Measurements from ENCODE around the gene ARHGAP27. TPM values are rescaled to one million over a fixed set of nuclear protein-coding genes. Genes with fewer than 3 reads are reported as not detected.
"Not testable (repeated sequence)": the region's sequence is repeated elsewhere in the genome, so short reads cannot be mapped to it uniquely, and the experiment has no call there.

ARHGAP27 gene, protein sequence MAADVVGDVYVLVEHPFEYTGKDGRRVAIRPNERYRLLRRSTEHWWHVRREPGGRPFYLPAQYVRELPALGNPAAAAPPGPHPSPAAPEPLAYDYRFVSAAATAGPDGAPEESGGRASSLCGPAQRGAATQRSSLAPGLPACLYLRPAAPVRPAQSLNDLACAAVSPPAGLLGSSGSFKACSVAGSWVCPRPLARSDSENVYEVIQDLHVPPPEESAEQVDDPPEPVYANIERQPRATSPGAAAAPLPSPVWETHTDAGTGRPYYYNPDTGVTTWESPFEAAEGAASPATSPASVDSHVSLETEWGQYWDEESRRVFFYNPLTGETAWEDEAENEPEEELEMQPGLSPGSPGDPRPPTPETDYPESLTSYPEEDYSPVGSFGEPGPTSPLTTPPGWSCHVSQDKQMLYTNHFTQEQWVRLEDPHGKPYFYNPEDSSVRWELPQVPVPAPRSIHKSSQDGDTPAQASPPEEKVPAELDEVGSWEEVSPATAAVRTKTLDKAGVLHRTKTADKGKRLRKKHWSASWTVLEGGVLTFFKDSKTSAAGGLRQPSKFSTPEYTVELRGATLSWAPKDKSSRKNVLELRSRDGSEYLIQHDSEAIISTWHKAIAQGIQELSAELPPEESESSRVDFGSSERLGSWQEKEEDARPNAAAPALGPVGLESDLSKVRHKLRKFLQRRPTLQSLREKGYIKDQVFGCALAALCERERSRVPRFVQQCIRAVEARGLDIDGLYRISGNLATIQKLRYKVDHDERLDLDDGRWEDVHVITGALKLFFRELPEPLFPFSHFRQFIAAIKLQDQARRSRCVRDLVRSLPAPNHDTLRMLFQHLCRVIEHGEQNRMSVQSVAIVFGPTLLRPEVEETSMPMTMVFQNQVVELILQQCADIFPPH
- 12.5 TPM for polyA plus RNA-seq (ENCODE audit: insufficient read length)

DNA sequence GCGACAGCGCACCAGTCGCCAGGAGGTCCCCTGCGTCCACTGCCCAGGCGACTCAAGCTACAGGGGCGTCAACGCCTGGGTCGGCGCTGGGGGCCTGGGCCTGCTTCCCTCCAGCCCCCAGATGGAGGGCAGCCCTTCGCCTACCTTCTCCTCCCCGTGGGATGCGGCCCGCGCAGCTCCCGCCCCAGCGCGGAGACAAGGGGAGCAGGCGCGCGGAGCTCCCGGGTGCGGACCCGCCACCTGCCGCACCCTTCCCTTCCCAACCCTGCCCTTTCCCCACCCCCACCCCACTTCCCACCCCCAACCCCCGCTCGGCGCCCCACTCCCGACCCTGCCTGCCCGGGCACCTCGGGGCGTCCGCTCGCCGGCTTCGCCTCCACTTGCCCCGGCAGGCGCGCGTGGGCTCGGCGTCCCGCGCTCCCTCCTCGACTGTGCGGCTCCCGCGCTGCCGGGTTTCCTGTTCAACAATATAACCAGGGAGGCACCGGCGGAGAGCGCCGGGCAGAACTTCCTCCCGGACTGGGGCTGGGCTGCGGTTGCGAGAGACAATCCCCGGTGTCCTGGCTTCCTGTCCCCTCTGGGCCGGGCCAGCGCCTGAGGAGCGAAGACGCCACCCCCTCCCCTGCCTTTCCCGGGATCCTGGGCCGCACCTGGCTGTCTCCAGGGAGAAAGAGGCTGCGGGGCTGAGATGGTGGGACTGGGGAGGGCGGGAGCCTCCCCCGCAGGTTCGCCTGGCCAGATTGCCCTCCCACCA is at the start of gene ARHGAP27:
TSS of gene ARHGAP27 (minus strand) at position 466 of the 754 bp plus-strand sequence. CDS start 2,591 bp downstream, outside the sequence.
- DNase-seq: no peak

DNA sequence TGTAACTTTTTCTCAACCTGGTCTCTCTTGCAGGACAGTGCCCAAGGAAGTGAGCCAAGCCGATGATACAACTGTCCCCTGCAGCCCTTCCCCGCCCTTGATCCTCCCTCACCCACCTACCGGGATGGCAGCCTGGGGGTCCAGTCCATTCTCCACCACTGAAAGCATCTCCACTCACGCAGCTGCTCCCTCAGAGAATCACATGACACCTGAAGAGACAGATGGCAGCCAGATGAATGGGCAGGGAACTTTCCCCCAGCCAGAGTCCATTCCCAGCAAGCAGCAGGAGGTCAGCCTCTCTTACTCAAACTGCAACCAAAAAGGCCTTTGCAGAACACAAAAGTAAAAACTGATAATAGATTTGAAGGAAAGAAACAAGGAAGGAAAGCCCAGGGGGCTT is 49.6 kb upstream of the ARHGAP27 start:
- DNase-seq: not testable (repeated sequence)

DNA sequence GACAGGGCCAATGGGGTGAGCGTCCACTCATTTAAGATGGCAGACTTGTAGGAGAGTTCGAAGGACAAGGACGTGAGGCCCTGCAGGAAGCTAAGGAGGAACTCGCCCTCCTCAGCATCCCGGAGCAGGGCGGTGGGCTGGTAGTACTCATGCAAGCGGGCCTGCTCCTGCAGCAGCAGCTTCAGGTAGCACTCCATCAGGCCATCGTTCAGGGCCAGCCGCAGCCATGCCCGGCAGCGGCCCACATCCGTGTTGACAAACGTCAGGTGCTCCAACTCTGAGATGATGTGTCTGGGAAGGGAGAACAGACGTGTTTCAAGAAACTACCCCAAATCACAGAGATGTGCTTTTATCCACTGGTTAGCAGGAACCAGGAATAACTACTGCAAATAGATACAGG is 42.8 kb upstream of the ARHGAP27 start:
- DNase-seq: not testable (repeated sequence)

DNA sequence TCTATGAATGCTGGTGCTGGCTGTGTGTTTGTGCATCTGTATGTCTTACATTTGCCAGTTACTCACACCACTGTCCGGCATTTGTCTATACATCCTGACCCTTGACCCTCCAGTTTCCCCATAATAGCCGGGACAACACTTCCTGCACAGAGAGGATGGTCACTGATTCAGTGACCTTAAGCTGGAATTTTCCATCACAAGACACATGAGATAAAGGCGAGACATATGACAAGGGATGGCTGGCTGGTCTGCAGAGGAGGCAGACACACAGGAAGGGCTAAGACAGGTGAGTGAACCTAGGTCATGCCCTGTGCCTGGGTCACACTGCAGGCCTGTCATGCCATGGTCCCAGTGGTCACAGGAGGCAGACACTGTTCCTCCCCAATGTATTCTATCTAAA is 39.6 kb upstream of the ARHGAP27 start:
- DNase-seq: not testable (repeated sequence)

DNA sequence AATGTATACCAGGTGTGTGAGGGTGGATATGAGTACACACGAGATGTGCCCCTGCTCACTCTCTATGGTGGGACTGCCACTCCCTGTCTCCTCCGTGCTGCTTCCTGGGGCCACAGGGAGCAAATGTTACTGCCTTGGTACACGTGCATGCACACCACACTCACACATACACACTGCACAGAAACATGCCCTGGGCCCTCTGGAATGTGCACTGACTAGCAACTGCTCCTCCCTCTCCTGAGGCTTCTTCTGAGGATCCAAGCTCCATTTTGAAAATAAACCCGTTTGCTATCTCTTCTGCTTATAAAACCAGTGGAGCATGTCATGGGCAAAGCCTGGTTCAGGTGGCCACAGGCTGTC is 36.5 kb upstream of the ARHGAP27 start:
- not testable (repeated sequence) for DNase-seq

DNA sequence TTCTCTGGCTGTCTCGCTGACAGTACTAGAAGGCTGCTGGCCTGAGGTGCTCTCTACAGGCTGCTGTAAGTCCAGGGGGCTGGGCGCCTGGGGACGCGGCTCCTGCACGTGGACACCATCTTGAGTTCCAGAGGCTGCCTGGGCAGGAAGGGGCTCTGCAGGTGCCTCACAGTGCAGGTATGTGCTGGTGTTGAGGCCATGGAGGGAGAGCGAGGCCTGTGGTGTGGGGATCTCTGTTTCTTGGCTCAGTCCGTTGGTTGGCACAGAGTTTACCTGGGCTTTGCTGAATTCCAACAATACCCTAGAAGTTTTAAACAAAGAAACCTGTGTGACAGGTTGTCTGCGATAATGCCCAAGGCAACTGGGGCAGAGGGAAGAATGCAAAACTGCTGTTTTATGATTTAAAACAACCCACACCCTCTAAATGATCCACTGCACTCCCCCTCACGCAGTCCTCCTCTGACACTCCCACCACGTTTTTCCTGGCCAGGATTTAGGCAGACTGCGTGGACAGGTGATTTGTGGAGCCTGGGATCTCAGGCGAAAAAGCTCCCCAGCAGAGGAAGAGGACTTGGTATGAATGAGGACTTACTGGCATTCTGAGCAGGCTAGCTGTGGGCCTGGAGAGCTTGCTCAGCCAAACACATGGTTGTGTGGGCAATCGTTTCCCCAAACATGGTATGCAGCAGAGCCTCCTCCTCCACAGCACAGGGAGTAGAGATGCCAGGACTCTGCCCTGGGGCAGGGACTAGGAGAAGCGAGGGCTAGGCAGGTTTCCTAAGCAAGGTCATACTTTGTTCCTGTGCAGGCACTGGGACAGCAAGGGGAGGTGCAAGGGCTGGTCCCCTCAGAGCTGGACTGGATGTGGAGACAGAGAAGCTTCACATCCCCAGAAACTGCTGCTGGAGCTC is 35.9 kb upstream of the ARHGAP27 start:
- not testable (repeated sequence) for DNase-seq

DNA sequence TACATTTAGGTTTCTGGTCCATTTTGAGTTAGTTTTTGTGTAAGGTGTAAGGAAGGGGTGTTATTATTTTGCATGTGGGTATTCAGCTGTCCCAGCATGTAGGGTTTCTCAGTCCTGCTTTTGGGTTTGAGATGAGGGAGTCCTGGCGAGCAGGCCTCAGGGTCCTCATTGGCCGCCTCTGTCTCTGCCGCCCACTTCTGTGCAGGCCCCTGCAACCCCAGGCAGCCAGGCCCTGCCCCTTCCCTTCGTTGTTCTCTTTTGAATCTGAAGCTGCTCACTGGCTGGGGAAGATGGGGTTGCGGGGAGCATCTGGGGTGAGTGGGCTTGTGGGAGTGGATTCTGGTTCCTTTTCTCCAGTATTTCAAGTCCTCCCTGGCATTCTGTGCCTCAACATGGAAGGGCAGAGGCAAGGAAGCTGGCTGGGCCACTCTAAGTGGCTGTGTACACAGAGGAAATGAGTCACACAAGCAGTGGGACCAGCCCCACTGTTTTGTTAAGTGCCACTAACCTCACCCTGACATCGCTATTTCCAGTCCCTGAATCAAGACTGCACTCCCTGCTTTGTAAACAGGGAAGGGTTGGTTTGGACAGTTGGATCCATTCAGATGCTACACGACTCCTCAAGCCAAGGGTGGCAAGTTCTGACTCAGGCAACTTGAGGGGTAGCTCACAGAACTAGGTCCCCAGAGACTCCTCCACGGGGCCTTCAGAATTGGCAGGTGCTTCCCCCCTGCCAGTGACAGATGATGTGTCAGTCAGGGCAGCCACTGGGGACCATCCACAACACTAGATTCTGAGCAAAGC is 29.1 kb upstream of the ARHGAP27 start:
- not testable (repeated sequence) for DNase-seq

DNA sequence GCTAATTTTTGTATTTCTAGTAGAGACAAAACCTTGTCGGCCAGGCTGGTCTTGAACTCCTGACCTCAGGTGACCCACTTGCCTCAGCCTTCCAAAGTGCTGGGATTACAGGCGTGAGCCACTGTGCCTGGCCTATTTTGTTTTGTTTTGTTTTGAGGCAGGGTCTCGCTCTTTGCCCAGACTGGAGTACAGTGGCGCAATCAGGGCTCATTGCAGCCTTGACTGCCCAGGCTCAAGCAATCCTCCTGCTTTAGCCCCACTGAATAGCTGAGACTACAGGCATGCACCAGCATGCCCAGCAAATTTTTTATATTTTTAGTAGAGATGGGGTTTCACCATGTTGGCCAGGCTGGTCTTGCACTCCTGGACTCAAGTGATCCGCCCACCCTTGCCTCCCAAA is 27.8 kb upstream of the ARHGAP27 start:
- DNase-seq: not testable (repeated sequence)

DNA sequence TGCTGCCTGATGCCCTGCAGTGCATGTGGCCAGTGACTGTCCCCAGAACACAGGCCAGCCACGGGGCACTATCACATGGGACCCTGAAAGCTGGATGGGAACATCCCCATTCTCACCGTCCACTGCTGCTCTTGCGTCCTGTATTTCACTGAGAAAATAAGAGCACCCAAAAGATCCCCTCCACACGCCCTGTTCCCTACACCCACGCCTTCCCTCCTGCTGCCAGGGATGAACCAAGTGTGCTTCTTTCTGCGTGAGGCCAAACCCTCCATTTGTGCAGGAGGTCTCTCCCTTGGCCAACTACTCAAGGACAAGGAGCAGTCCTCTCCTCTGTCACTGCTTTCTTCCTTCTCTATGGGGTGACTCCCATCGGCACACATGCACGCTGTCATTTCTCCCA is 21.7 kb upstream of the ARHGAP27 start:
- not testable (repeated sequence) for DNase-seq

DNA sequence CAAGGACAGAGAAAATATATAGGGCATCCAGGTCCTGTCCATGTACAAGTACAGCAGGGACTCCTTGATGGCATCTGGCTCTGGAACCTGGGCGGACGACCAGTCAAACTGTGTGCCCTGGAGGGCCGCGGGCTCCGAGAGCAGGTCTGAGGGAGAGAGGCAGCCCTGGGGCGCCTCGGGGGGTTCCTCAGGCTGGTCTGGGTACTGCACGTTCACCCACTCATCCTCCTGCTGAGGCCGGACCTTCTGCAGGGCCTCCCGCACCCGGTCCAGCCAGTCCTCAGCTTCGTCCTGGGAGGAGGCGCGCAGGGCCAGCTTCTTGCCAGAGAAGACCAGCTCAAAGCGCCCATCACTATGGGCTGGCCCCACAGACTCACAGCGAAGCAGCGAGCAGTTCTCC is 21.1 kb upstream of the ARHGAP27 start:
- DNase-seq: not testable (repeated sequence)

DNA sequence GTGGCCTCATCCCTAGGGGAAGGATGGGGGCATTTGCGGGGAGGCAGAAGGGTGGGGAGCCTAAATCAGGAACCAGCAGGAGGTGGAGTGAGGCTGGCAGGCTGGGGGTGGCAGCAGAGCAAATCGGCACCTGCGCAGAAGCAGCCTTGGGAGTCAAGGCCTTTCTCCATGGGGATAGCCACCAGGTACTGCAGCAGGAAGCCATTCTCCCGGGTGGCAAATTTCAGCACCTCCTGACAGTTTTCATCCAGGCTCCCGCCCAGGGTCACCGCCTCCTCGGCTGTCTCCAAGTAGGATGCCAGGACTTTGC is 20.5 kb upstream of the ARHGAP27 start:
- DNase-seq: not testable (repeated sequence)

DNA sequence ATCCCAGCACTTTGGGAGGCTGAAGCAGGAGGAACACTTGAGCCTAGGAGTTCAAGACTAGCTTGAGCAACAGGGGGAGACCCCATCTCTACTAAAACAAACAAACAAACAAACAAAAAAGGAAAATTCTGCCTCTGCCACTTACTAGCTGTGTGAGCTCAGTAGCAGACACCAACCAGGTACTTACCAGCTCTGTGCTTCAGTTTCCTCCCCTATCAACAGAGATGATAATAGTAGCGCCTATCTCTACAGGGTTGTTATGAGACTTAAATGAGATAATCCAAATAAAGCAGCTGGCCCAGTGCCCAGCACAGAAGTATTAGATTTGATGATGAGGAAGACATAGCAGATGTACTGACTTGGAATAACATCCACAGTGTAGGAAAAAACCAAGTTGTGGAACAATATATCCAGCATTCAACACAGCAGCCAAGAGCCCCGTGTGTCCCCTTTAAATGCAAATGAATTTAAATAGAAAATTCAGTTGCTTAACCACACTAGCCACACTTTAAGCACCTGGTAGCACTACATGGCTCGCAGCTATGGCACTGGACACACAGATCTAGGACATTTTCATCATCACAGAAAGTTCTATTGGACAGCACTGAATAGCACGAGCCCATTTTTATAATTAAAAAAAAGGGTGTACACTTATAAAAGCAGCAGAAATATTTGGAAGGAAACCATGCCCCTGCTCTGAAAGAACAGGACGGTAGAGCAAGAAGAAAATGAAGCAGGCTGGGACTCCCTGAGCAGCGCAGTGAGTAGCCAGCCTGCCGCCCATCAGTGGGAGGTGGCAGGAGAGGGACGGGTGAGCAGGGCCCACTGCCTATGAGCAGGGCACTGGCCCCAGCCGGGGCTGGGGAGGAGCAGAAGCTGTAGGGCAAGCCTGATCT is 19.9 kb upstream of the ARHGAP27 start:
- DNase-seq: not testable (repeated sequence)

DNA sequence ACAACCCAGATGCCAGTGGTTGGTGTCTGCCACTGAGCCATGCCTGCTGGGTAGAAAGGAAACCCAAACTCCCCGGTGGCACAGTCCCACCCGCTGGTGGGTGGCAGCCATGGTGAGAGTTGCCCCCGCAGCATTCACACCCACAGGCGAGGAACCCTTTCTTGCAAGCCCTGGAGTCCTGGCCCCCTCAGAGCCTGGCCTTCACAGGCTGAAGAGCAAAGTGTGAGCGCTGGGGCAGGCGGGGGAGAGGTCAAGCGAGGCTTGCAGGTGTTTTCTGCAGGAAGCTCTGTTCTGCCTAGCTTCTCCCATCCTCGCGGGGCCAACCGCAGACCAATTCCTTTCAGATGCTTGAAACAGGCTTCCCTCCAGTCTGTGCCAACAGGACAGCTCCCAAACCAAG is 19.0 kb upstream of the ARHGAP27 start:
- DNase-seq: not testable (repeated sequence)

DNA sequence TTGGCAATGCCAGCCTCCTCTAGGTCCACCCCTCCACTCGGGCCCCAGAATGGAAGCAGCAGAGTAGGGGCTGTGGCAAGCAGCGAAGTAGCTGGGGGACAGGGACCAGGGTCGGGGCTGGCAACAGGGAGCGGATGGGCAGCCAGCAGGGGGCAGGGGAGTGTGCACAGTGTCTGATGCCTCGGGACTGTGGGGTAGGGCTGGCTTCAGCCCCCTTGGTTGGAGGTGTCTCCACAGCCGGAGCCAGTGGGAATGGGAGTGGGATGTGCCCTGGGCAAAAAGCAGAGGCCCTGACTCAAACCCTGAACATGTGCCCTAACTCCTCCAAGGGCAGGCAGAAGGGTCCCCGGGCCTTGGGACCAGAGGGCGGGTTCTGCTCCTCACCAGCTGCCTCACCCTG is 18.5 kb upstream of the ARHGAP27 start:
- no peak for DNase-seq

DNA sequence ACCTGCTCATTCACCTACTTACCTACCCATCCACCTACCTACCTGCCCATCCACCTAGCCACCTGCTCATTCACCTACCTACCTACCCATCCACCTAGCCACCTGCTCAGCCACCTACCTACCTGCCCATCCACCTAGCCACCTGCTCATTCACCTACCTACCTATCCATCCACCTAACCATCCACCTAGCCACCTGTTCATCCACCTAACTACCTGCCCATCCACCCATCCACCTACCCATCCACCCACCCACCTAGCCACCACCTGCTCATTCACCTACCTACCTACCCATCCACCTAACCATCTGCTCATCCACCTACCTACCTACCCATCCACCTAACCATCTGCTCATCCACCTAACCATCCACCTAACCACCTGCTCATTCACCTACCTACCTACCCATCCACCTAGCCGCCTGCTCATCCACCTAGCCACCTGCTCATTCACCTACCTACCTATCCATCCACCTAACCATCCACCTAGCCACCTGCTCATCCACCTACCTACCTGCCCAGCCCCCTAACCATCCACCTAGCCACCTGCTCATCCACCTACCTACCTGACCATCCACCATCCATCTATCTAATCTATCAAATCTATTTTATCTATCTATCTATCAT is 17.1 kb upstream of the ARHGAP27 start:
- not testable (repeated sequence) for DNase-seq

DNA sequence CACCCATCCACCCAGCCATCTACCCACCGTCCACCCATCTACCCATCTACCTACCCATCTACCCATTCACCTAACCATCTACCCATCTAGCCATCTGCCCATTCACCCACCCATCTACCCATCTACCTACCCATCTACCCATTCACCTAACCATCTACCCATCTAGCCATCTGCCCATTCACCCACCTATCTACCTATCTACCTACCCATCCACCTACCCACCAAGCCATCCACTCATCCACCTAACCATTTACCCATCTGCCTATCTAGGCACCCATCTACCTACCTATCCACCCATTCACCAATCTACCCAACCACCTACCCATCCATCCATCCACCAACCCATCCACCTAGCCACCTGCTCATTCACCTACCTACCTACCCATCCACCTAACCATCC is 16.6 kb upstream of the ARHGAP27 start:
- DNase-seq: not testable (repeated sequence)

DNA sequence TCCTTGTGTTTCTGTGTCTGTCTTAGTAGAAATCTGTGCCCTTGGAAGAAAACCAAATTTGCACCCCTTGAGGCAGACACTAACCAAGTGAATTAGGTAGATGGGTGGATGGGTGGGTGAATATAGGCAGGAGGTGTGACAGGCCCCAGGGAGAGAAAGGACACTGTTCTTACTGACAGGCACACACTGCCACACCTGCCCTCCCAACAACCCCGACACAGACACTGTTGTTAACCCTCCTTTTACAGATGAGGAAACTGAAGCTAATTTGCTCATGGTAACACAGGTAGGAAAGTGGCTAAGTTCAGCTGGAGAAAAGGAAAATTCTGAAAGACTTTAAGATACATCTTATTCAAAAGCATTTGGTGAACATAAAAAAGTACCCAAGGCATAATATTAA is 15.8 kb upstream of the ARHGAP27 start:
- DNase-seq: not testable (repeated sequence)

DNA sequence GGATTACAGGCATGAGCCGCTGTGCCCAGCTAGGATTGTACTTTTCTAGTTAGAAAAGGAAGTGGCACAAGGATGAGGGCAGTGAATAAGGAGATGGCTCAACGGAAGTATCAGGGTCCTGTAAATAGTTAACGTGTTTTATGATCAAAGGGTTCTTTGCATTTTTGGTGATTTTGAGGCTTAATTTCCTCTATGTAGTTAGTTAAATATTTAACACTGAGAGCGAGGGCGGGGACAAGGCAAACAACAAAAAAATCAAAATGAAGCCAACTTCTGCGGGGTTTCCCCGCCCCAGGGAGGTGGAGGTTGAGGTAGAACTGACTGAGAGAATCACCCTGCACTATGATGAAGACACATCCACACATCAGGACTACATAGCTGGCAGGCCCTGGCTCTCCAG is 15.4 kb upstream of the ARHGAP27 start:
- DNase-seq: not testable (repeated sequence)

DNA sequence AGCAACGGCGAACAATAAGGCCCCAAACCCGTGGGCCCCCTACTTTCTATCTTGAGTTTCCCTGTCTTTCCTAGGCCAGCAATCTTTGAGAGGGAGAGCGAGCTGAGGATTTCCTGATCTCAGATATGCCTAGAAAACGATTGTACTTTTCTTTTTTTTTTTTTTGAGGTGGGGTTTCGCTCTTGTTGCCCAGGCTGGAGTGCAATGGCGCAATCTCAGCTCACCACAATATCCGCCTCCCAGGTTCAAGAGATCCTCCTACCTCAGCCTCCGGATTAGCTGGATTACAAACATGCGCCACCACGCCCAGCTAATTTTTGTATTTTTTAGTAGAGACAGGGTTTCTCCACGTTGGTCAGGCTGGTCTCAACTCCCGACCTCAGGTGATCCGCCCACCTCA is 15.0 kb upstream of the ARHGAP27 start:
- DNase-seq: not testable (repeated sequence)
